Right lobe of liver (tissue), 4 donors: ENCODE measurements around the gene SLC17A5.

Experiments used
- POLR2A ChIP-seq: fragments of 450-650 bp; IDR thresholded peaks from one replicate; pipeline ENCODE4 v1.6.1; 2017; ENCODE audit warnings: antibody characterized with exemption, mild to moderate bottlenecking
- TF ChIP-seq, protein P1 (sequence below), 4 donors: fragments of 200-600 bp in 3 of 4; fragments of 450-650 bp in 1 of 4; IDR thresholded peaks; one replicate each; pipeline versions ENCODE4 v1.5.1 to v1.8.0; 2016 to 2022; ENCODE audit warnings: antibody characterized with exemption in 4 of 4, mild to moderate bottlenecking in 2 of 4
- donor health status: DM: no; HTN: no; CAD: no.
- donor health status: DM: no; HTN: no; CAD: no.
- donor health status: DM: no; HTN: yes; CAD: no.

DNA sequence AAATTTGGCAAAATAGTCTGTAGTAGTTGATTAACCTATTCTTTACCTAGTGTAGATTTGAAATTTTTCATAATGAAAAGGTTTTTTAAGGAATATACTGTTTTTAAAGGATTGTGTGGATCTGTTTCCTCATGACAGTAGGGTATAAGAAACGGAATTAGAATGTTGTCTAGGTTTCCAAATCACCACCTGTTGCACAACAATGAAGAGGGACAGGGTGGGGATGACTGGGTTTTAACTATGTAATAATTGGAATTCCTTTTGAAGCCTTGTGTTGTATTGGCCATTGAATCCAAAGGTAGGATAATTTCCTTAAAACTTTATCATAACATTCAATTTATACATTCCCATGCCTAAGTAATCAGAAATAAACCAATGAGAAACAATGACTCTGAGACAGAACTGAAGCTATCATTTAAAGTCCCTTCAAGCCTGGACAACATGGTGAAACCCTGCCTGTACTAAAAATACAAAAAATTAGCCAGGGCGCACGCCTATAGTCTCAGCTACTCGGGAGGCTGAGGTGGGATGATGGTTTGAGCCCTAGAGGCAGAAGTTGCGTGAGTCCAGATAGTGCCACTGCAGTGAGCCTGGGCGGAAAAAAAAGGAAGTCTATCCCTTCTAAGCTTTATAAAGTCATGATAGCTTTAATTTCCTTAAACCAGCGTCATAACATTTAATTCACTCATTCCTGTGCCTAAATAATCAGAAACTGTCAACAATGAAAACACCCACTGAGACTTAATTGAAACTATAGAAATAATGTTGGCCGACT lies 18.3 kb upstream of the SLC17A5 start:
- TF ChIP-seq, protein P1, sequence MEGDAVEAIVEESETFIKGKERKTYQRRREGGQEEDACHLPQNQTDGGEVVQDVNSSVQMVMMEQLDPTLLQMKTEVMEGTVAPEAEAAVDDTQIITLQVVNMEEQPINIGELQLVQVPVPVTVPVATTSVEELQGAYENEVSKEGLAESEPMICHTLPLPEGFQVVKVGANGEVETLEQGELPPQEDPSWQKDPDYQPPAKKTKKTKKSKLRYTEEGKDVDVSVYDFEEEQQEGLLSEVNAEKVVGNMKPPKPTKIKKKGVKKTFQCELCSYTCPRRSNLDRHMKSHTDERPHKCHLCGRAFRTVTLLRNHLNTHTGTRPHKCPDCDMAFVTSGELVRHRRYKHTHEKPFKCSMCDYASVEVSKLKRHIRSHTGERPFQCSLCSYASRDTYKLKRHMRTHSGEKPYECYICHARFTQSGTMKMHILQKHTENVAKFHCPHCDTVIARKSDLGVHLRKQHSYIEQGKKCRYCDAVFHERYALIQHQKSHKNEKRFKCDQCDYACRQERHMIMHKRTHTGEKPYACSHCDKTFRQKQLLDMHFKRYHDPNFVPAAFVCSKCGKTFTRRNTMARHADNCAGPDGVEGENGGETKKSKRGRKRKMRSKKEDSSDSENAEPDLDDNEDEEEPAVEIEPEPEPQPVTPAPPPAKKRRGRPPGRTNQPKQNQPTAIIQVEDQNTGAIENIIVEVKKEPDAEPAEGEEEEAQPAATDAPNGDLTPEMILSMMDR (IDR thresholded peaks at IDR 0.05) = no peak
- TF ChIP-seq POLR2A = no peak
